Measurements from ENCODE around the gene MEGF6.

MEGF6 gene

DNA sequence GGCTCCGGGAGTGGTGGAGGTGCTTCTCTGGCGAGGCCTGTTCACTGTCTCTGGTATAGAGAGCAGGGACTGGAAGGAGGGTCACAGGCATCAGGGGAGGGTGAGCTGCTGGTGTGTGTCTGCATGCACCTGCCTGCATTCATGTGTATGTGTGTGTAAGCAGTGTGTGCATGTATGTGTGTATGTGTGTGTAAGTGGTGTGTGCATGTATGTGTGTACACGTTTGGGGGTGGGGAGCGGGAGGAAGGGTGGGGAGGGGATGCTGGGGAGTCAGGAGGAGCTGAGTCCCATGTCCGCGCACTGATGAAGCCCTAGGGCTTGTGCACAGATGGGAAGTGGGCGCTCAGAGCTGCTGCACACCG, 107.8 kb downstream of the MEGF6 start:
- Histone ChIP-seq H3K27me3 (ENCODE audit: insufficient read depth, poor library complexity, severe bottlenecking) (no peaks in the 10 kb centered on the region), H3K27ac (replicated peaks) (no peak overlapping the region), H3K4me3 (replicated peaks; ENCODE audit: insufficient read depth, low read length) (no peak overlapping the region)
- TF ChIP-seq, protein P1, sequence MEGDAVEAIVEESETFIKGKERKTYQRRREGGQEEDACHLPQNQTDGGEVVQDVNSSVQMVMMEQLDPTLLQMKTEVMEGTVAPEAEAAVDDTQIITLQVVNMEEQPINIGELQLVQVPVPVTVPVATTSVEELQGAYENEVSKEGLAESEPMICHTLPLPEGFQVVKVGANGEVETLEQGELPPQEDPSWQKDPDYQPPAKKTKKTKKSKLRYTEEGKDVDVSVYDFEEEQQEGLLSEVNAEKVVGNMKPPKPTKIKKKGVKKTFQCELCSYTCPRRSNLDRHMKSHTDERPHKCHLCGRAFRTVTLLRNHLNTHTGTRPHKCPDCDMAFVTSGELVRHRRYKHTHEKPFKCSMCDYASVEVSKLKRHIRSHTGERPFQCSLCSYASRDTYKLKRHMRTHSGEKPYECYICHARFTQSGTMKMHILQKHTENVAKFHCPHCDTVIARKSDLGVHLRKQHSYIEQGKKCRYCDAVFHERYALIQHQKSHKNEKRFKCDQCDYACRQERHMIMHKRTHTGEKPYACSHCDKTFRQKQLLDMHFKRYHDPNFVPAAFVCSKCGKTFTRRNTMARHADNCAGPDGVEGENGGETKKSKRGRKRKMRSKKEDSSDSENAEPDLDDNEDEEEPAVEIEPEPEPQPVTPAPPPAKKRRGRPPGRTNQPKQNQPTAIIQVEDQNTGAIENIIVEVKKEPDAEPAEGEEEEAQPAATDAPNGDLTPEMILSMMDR (IDR thresholded peaks at IDR 0.05; ENCODE audit: insufficient read depth, low read length), result no peak
- TF ChIP-seq SPI1 (IDR thresholded peaks at IDR 0.05; ENCODE audit: borderline replicate concordance, low read depth) (no peak), GABPA (IDR thresholded peaks at IDR 0.05; ENCODE audit: low read depth) (no peak), POLR2AphosphoS5 (IDR thresholded peaks at IDR 0.05; ENCODE audit: low read depth) (no peak)
- TF ChIP-seq, protein P2, sequence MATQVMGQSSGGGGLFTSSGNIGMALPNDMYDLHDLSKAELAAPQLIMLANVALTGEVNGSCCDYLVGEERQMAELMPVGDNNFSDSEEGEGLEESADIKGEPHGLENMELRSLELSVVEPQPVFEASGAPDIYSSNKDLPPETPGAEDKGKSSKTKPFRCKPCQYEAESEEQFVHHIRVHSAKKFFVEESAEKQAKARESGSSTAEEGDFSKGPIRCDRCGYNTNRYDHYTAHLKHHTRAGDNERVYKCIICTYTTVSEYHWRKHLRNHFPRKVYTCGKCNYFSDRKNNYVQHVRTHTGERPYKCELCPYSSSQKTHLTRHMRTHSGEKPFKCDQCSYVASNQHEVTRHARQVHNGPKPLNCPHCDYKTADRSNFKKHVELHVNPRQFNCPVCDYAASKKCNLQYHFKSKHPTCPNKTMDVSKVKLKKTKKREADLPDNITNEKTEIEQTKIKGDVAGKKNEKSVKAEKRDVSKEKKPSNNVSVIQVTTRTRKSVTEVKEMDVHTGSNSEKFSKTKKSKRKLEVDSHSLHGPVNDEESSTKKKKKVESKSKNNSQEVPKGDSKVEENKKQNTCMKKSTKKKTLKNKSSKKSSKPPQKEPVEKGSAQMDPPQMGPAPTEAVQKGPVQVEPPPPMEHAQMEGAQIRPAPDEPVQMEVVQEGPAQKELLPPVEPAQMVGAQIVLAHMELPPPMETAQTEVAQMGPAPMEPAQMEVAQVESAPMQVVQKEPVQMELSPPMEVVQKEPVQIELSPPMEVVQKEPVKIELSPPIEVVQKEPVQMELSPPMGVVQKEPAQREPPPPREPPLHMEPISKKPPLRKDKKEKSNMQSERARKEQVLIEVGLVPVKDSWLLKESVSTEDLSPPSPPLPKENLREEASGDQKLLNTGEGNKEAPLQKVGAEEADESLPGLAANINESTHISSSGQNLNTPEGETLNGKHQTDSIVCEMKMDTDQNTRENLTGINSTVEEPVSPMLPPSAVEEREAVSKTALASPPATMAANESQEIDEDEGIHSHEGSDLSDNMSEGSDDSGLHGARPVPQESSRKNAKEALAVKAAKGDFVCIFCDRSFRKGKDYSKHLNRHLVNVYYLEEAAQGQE (IDR thresholded peaks at IDR 0.05; ENCODE audit: insufficient replicate concordance, low read depth), result no peak
- no peak for DNase-seq (ENCODE audit: low read depth in 1 of 2, low spot score in 1 of 2)

DNA sequence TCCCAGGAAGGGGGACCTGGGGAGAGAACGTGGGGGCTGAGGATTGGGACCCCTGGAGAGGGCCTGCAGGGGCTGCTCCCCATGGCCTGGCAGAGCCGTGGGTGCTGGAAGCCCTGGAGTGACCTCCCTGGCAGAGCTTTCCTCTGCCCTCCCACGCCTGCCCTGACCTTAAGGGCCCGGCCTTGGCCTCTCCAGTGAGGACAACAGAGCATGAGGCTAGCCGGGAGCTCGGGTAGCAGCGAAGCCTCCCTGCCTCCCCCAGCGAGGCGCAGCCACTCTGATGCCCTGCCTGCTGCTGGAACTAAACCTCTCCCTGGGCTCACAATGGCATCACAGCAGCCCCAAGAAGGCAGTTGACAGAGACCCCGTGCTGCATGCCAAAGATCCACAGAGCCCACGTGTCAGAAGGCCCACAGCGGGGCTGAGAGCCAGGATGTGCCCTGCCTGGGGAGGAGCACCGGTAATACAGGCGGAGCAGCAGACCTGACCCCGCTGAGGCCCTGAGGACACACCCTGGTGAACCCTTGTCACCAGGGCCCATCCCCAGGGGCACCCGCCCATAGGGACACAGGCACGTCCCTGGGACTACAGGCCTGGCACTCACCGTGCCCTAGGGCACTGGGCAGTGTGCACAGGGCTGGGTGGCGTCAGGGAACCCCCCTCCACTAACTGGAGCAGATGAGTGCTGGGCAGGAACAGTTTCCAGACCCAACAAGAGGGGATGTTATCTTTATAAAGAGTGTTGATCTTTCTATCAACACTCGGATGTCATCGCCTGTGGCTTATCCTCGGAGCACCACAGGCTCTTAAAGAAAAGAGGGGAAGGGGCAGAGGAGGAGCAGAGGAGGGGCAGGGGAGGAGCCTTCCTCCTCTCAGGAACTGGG, 108.4 kb downstream of the MEGF6 start:
- no peak overlapping the region for H3K4me3 ChIP-seq (replicated peaks; ENCODE audit: insufficient read depth, low read length)
- DNase-seq (ENCODE audit: low read depth in 1 of 2, low spot score in 1 of 2), result no peak
- TF ChIP-seq, protein P2 (IDR thresholded peaks at IDR 0.05; ENCODE audit: insufficient replicate concordance, low read depth), result no peak
- TF ChIP-seq SPI1 (IDR thresholded peaks at IDR 0.05; ENCODE audit: borderline replicate concordance, low read depth), result no peak
- TF ChIP-seq POLR2AphosphoS5 (IDR thresholded peaks at IDR 0.05; ENCODE audit: low read depth), result no peak
- TF ChIP-seq GABPA (IDR thresholded peaks at IDR 0.05; ENCODE audit: low read depth), result no peak
- TF ChIP-seq, protein P1 (IDR thresholded peaks at IDR 0.05; ENCODE audit: insufficient read depth, low read length), result no peak
- H3K27me3 ChIP-seq (ENCODE audit: insufficient read depth, poor library complexity, severe bottlenecking), result no peaks in the 10 kb centered on the region
- H3K27ac ChIP-seq (replicated peaks), result no peak overlapping the region

DNA sequence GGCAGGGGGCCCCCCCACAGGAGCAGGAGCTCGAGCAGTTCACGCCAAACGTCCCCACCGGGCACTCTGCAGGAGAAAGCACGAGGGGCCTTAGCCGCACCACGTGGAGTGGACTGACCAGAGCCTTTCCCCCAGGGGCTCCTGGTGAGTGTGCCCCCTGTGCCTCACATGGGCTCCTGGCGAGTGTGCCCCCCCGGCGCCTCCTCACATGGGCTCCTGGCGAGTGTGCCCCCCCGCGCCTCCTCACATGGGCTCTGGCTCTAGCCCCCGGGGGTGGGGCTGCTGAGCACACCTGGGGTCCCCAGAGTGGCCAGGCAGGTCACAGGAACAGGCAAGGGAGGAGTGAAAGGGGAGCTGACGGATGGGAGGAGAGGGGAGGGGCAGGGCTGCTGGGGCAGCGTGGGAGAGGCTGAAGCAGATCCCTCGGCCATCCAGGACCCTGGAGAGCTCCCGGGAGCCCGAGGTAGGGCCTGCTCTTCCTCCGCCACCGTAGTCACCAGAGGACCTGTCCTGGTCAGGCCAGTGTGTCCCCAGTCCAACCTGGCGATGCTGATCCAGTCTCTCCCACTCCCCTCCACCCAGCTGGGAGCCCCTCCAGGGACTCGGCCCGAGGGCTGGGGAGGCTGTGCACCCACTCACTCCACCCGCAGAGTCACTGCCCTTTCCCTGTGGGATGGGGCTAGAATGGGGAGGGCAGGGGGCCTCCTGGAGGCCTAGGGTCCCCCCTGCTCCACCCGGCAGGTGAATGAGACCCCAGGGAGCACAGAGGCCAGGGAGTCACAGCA, 109.3 kb downstream of the MEGF6 start:
- no peaks in the 10 kb centered on the region for H3K27me3 ChIP-seq (ENCODE audit: insufficient read depth, poor library complexity, severe bottlenecking)
- H3K4me3 ChIP-seq (replicated peaks; ENCODE audit: insufficient read depth, low read length), result no peak overlapping the region
- no peak for DNase-seq (ENCODE audit: low read depth in 1 of 2, low spot score in 1 of 2)
- TF ChIP-seq, protein P2 (IDR thresholded peaks at IDR 0.05; ENCODE audit: insufficient replicate concordance, low read depth), result peak; percentile 92
- TF ChIP-seq, protein P1 (IDR thresholded peaks at IDR 0.05; ENCODE audit: insufficient read depth, low read length), result no peak
- no peak for TF ChIP-seq SPI1 (IDR thresholded peaks at IDR 0.05; ENCODE audit: borderline replicate concordance, low read depth)
- H3K27ac ChIP-seq (replicated peaks), result no peak overlapping the region
